Stimulated activated CD8-positive, alpha-beta memory T cell treated with anti-CD3 and anti-CD28 coated beads, Interleukin-12 subunit alpha, Interleukin-12 subunit beta, amount 100 ng/mL, for 24 hours (primary cell): Measurements from ENCODE around the gene CD82.
"Not testable (repeated sequence)": the region's sequence is repeated elsewhere in the genome, so short reads cannot be mapped to it uniquely, and the experiment has no call there.

Experiments used
- DNase-seq: peaks from one replicate; pipeline ENCODE4 v3.0.0-alpha.2; 2020; ENCODE audit errors: extremely low read depth

CD82 gene

DNA sequence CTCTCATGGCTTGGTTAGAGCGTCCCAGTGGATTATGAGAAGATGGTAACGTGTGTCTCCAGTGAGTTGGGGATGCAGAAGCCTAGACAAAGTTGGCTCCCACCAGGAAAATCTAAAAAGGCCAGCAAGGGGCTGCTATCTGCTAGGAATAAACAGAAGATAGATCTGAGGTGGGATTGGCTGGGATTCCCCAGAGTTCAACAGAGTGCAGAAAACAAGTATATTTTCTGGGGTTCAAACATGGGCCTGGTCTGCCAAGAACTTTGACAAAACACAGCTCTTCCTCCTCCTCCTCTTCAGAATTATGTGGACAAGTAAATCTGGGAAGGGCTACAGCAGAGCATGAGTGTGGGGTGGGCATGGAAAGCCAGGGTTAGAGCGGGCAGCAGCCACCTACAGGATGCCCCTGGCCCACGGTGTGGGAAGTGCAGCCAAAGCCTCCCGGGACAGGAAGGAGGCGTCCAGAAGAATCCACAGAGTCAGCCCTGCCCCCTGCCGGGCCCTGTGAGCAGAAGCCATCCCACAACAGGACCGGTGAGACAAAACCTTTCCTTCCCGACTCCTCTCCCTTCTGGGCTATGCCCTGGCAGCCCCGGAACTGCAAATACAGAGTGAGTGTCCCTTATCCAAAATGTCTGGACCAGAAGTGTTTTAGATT lies 67.1 kb downstream of the CD82 start:
- DNase-seq = no peak

DNA sequence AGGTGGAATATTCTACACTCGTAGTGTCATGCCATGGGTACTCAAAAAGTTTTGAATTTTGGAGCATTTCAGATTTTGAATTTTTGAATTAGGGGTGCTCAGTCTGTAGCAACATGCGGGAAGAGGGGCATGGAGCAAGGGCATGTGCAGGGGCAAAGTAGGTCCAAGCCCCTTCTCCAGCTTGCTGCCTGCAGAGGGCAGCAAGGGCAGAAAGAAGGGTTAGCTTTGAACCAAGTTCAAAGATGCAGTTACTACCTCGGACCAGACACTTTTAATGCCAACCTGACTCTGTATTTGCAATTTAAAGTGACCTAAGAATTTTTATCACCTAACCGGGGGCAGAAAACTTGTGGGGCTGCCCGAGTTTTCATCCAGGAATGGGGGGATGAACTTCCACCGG lies 68.2 kb downstream of the CD82 start:
- DNase-seq = no peak

DNA sequence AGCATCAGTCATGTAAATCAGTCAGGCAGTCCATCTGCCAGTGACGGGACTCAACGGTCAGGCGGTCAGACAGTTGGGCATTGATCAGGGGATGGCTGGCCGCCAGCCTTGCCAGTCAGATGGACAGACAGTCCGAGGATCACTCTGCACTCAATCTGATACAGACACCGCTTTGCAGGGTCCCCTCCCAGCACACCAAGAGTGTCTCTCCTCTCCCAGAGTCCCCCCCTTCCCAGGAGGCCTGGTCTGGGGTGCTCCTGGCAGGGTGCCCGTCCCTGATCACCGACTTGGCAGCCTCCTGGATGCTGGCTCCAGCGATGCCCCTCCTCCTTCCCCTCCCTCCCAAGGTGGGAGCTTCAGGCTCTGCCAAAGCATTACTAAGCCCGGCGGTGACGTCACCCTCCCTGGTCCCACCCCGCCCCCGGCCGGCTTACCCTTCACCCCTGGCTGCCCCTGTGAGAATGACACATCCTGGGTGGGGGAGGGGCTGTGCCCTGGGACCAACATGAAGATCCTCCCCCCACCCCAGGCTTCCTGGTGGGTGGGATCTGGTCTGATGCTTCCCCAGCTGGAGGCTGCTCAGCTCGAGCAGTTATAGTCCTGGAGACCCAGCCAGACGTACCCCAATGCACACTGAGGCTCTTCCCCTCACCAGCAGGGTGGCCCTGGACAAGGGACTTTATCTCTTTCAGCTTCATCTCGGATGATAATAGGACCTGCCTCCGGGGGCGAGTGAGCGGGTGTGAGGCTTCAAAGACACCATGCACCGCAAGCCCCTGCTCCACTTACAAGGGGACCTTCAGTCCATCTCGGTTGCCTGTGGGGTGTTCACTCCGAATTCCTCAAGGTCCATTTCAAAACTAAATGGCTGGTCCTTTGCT lies 69.2 kb downstream of the CD82 start:
- no peak for DNase-seq

DNA sequence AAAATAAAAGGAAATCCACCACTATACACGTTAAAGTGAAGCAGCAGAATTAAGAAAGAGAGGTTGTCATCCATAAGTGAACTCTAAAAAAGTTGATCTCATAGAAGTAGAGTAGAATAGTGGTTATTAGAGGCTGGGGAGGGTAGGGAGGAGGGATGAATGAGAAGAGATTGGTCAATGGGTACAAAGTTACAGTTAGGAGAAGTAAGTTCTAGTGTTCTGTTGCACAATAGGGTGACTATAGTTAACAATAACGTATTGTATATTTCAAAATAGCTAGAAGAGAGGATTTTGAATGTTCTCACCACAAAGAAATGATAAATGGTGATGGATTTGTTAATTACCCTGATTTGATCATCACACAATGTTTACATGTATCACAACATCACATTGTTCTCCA lies 72.0 kb downstream of the CD82 start:
- DNase-seq = no peak

DNA sequence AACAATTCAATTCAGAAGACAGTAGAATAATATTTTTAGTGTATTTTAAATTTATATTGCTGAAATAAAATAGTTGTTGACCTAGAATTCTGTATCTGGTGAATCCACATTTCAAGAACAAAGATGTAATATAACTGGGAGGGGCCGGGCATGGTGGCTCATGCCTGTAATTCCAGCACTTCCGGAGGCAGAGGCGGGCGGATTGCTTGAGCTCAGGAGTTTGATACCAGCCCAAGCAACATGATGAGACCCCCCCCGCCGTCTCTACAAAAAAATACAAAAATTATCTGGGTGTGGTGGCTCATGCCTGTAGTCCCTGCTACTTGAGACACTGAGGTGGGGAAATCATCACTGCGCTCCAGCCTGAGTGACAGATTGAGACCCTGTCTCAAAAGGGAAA lies 72.6 kb downstream of the CD82 start:
- DNase-seq = no peak

DNA sequence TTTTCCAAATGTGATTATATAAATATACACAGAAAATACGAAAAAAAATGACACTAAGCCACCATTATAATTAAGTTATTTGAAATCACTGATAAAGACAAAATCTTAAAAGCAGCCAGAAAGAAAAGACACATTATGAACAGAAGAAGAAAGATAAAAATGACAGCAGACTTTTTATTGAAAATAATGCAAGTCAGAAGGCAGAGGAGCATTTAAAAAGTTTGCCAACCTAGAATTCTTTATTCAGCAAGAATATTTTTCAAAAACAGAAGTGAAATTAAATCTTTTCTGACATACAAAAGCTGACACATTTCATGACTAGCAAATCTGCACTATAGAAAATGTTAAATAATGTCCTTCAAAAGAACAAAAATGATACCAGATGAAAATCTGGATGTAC lies 77.8 kb downstream of the CD82 start:
- no peak for DNase-seq

DNA sequence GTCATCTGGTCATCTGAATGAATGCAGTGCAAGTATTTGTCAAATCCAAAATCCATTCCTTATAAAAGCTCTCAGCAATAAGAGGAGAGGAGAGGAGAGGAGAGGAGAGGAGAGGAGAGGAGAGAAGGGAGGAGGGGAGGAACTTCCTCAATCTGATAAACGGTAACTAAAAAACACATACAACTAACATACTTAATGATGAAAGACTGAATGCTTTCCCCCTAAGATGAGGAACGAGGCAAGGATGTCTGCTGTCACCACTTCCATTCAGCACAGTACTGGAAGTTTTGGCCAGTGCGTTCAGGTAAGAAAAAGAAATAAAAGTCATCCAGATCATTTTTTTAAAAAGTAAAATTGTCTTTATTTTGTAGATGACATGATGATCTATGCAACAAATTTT lies 80.4 kb downstream of the CD82 start:
- no peak for DNase-seq

DNA sequence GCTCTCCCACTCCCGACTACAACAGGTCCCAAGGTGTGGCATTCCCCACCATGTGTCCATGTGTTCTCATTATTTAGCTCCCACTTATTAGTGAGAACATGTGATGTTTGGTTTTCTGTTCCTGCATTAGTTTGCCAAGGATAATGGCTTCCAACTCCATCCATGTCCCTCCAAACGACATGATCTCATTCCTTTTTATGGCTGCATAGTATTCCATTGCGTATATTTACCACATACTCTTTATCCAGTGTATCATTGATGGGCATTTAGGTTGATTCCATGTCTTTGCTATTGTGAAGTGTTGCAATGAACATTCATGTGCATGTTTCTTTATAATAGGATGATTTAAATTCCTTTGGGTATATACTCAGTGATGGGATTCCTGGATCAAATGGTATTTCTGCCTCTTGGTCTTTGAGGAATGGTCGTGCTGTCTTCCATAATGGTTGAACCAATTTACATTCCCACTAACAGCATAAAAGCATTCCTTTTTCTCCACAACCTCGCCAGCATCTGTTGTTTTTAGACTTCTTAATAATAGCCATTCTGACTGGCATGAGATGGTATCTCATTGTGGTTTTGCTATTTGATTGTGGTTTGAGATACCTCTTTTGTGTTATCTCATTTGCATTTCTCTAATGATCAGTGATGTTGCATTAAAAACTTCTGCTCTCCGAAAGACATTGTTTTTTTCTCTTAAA lies 81.9 kb downstream of the CD82 start:
- DNase-seq = not testable (repeated sequence)

DNA sequence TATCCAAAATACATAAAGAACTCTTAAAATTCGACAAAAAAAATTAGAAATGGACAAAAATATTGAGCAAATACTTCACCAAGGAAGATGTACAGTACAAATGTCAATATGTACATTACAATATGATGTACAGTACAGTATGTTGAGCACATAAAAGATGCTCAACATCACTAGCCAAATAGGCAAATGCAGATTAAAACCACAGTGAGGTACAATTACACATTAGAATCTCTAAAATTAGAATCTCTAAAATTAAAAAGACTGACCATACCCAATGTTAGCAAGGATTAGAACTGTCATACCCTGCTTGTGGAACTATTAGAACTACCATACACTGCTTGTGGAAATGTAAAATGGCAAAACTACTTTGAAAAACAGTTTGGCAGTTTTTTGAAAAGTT lies 82.6 kb downstream of the CD82 start:
- no peak for DNase-seq

DNA sequence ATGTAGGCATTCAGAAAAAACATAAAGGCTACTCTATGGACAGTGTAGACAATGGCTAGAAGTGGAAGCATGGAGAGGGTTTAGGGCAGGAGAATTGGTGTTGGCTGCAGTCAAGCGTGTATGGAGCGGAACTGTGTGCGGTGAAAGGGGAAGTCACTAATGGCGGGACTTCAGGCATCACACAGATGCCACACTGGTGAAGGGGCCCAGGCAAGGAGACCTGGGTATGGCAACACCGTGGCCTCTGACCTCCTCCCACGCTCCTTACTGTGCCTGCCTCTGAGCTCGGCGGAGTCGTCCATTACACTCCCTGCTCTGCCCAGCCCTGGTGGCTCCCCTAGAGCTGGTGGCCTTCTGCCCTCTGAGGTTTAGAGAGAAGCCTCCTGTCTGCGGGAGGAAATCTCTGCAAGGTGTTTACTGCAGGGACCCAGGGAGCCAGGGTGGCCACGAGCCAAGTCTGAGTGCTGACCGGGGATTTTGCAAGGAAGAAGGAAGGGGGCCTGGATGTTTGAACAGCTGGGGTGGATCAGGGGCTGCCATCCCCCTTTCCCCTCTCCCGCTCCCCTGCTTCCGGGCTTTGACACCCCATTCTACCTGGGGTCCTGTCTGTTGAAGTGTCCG lies 86.2 kb downstream of the CD82 start:
- DNase-seq = no peak

DNA sequence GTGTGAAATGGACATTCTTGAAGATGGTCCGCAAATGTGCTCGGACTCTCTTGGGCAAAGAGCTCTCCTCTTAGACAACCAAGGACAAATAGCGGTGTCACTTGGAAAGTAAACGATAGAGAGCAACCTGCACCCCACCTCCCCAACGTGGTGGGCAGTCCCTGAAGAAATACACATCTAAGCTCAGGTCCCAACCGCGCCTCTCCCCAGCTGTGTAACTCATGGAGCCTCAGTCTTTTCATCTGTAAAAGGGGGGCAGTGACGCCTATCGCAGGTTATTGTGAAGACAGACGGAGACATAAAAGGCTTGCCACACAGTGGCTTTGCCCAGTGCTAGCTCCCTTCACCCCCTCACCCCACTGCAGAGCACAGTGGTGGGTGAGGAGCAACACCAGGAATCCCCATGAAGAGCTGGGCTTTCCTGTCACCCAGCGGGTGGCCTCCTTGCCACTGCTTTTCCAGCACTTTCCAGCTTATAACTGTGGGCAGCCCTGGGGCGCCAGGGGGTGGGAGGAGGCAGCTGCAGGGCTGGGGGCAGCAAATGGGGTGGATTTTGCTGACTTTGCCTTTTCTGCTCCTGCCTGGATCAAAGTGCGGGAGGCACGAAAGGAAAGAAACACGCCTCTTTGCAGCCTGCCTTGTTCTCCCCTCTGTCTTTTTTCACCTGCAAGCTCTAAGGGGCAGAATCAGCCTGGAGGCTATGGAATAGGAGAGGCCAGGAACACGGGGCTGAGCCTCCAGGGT lies 87.6 kb downstream of the CD82 start:
- no peak for DNase-seq

DNA sequence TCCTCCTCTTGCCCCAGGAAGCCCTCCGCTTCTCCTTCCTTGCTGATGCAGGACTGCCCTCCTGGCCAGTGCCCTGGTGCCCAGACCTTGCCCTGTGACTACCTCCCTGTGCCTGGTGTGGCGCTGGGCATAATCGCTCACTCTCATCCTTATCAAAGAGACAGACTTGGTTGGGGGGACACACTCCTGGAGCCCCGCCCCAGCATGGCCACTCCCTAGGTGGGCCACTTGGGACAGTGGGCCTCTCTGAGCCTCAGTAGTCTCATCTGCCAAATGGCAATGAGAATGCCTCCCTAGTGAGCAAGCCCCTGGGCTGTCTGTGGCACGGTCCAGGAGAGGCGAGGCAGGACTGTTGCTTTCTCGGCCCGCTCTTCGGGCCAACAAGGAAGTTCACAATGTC lies 88.6 kb downstream of the CD82 start:
- DNase-seq = no peak

DNA sequence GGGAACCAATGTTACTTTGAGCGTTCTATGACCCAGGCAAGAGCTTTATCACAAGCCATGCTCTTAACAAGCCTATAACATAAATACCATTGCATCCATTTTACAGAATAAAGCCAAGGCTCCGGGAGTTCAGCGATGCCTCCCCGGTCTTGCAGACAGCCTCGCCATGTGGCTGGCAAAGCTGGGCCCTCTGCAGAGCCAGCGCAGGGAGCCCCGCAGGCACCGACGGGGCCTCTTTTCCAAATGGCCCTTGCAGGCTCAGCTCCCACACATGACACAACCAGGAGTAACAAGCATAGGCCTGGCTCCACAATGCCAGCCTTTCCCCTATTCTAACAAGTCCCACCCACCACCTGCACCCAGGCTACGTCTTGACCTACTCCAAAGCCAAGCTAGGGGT lies 89.1 kb downstream of the CD82 start:
- no peak for DNase-seq

DNA sequence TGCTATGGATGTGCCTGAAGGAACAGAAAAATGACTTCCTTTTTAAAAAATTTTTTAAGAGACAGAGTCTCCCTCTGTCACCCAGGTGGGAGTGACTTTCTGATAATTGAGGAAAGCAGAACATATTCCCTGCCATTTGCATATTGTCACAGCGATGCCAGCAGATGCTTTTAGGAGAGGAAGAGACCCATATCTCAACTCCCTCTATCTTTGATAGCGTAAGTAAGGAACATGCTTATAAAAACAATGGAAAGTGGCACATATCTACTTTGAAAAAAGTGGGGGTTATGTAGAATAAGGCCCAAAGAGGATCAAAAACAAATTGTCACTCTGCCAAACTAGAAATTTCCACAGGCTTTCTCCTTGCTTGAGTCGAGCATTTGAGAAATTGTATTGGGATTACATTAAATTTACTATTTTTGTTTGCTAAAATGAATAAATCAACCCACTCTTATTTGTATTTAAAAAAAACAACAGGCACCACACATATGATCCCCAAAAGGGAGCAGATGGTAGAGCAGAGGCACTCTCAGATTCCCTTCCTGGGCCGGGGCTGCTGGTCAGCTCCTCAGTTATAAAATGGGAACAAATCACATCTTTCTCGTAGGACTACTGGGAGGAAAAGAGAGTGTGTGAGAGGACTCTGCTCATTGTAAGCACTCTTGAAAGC lies 92.5 kb downstream of the CD82 start:
- DNase-seq = no peak

DNA sequence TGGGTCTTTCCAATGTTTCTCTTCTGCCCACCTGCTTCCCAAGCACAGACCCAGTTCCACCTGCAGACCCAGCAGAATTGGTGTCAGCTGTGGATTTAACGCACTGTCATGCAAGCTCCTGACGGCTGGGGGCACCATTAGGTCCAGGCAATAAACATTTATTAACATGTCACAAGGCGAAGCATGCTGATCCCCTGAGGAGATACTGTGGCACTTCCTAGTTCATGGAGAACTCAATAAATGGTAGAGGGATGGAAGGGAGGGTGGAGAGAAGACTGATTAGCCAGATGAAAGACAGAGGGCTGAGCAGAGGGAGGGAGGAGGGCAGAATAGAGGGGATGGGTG lies 93.0 kb downstream of the CD82 start:
- no peak for DNase-seq

DNA sequence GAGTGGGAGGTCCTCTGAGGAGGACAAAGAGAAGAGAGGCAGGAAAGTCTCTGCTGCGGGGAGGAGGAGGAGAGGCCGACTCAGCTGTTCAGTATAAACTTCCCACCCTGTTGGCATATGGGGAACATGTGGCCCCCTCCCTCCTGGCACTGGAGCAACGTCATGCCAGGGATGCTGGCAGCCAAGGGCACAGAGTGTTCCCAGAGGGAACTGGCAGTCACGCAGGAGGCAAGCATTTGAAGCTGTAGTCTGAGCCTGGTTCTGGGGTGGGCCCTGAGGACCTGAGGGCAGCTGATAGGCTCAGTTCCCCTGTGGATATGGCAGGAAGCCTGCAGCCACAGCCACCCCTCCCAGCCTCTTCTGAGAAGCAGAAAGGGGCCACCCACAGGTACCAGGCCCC lies 94.2 kb downstream of the CD82 start:
- no peak for DNase-seq

DNA sequence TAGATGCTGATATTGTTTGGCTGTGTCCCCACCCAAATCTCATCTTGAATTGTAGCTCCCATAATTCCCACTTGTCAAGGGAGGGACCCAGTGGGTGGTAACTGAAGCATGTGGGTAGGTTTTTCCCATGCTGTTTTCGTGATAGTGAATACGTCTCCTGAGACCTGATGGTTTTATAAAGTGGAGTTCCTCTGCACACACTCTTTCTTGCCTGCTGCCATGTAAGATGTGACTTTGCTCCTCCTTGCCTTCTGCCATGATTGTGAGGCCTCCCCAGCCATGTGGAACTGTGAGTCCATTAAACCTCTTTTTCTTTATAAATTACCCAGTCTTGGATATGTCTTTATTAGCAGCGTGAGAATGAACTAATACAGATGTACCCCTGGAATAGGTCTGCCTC lies 95.1 kb downstream of the CD82 start:
- DNase-seq = not testable (repeated sequence)

DNA sequence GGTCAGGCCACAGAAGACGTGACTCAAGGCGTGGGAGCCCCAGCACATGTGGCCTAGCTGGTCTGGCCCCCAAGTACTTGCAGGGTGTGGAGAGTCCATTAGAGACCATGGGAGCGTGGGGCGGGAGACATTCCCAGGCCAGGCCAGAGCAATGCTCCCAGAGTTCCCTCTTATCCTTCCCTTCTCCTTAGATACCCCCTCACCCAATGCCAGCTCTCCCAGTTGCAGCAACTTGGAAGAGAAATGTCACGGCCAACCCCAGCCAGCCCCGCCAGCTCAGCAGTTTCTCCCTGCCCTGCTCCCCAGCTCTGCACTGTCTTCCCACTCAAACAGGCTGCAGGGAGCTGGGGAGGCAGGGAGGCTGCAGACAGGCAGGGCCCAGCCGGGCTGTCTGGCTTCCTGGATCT lies 95.9 kb downstream of the CD82 start:
- no peak for DNase-seq
